Activated CD4-positive, alpha-beta T cell treated with anti-CD3 and anti-CD28 coated beads for 36 hours (primary cell): ENCODE results near the gene NPM3. TPM values are rescaled to one million over a fixed set of nuclear protein-coding genes. Genes with fewer than 3 reads are reported as not detected.
A peak's percentile ranks its signal among the peaks of the same experiment; 100 is the strongest.

Experiments
- ATAC-seq: fragments of 200-7000 bp; cut with Tn5 transposase; one replicate; pipeline ENCODE4 v1.10.0; 2021; ENCODE audit warnings: mild to moderate bottlenecking, moderate library complexity
- CTCF ChIA-PET: fragments of 350-600 bp; sonication (Branson Sonifier 250); formaldehyde crosslinking; loops from one replicate; lab custom pipeline; 2021; ENCODE audit warnings: antibody characterized with exemption; lab: Charles Lee
- POLR2A ChIA-PET: fragments of 350-600 bp; sonication (Branson Sonifier 250); formaldehyde crosslinking; loops from one replicate; lab custom pipeline; 2021; ENCODE audit warnings: antibody characterized with exemption, inconsistent platforms; lab: Charles Lee
- DNase-seq: peaks from one replicate; pipeline ENCODE4 v3.0.0-alpha.2; 2020
- H3K27ac Mint-ChIP-seq: one replicate; pipeline ENCODE4 v1.8.0; 2021; ENCODE audit warnings: mixed read lengths
- H3K27me3 Mint-ChIP-seq: one replicate; pipeline ENCODE4 v1.8.0; 2021; ENCODE audit warnings: mixed read lengths
- H3K36me3 Mint-ChIP-seq: one replicate; pipeline ENCODE4 v1.8.0; 2021; ENCODE audit warnings: low read depth, mixed read lengths
- H3K4me1 Mint-ChIP-seq: one replicate; pipeline ENCODE4 v1.8.0; 2021; ENCODE audit warnings: mixed read lengths
- H3K4me3 Mint-ChIP-seq: one replicate; pipeline ENCODE4 v1.8.0; 2021; ENCODE audit warnings: mild to moderate bottlenecking, moderate library complexity, mixed read lengths
- H3K9me3 Mint-ChIP-seq: one replicate; pipeline ENCODE4 v1.8.0; 2021; ENCODE audit warnings: low read depth, mixed read lengths
- intact Hi-C, 2 experiments: fragments of 100-400 bp; cut with DNase I in 1 of 2; cut with micrococcal nuclease in 1 of 2; formaldehyde crosslinking; loops; one replicate each; pipeline versions ENCODE4 v1.14.2 to v1.15.1; 2022 to 2024; cut with DNase I, micrococcal nuclease
- total RNA-seq, 2 experiments: library from RNA; stranded (reverse); gene quantifications; one replicate each; pipeline ENCODE4 v1.2.3, GENCODE V29; 2021

Gene NPM3
- total RNA-seq, 2 experiments from 2014 or later = 207 to 214 TPM

DNA sequence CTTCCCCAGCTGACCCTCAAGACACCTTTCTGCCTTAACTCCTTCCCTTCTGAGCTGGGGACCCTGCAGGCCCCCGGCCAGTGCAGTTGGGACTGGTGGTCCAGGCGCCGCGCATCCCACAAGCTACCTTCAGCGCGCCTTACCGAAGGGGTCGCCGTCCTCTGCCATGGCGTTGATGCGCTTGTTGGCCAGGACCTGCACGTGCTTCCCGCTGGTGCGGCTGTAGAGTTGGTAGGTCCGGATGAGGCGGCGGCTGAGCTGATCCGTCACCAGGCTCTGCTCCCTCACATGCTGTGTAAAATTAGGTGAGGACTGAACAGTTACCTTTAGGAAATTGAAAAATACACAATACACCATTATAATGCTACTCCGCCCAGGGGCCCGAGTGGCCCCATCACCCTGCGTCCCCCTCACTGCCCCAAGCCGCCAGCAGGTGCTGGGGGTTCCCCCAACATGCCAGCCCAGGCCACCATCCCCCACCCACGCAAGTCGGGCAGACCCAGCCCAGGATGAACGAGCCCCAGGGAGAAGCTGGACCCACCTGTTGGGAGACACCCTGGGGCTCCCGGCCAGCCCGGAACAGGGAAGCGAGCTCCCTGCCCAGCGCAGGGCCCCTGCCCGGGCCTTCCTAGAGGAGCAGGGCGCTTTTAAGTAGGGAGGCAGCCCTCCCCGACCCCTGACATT is 8.5 kb downstream of the NPM3 start:
- ATAC-seq = peak; percentile 12
- ChIA-PET CTCF (interaction anchor here (0.8 to 4.7 kb wide), 3 partner anchors 8 to 172 kb away, joined by 3 to 28 read pairs (median 16); partner anchors contain the start of gene NPM3), POLR2A (interaction anchor here (0.6 kb wide), 1 partner anchor 179 kb away, joined by 3 read pairs; no protein-coding TSS in a partner anchor)
- Mint-ChIP-seq H3K4me1 (peaks cover 24% of the 10 kb centered on the region), H3K36me3 (peaks cover 15% of the 10 kb centered on the region), H3K27me3 (peaks cover 55% of the 10 kb centered on the region), H3K4me3 (no peak overlapping the region), H3K9me3 (no peaks in the 10 kb centered on the region), H3K27ac (no peak overlapping the region)
- intact Hi-C loops = loop anchor here in 1 of 2 experiments (5.0 kb wide), 2 partner anchors 52 to 477 kb away; no protein-coding TSS in a partner anchor
- peak; percentile 35 for DNase-seq

DNA sequence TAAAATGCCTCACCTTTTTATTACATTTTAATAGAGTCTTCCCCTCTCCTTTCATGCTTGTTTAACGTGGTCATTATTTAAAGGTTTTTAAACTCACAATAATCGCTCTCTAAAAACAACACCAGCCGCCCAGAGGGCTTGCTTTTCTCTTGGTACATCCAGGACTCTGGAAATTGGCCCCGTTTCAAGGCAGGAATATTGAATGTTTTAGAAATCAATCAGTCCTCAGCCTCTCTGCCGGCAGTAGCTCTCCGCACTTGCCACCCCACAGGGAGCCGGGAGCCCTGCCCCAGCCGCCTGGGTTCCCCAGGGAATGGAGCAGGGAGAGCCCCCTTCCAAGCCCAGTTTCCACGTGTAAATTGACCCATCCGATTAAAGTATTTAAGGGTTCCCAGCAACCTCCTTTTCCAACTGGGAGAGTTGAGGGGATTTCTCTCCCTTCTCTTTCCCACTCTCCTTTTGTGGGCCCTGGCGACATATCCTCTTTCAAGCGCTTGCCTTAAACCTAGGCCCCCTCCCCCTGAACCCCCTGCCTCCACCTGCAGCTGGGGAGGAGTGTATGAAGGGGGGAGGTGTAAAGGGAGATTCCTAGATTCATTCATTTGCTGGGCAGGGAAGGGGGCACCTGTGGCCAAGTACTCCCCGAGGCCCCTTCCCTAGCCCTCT is 9.2 kb downstream of the NPM3 start:
- POLR2A ChIA-PET = interaction anchor here (0.8 kb wide), 1 partner anchor 9 kb away, joined by 3 read pairs; no protein-coding TSS in a partner anchor
- H3K4me3 Mint-ChIP-seq = no peak overlapping the region
- CTCF ChIA-PET = interaction anchor here (0.7 to 4.7 kb wide), 8 partner anchors 8 to 561 kb away, joined by 3 to 28 read pairs (median 4); partner anchors contain the start of gene NPM3
- DNase-seq (no peak), ATAC-seq (no peak)
- H3K4me1 Mint-ChIP-seq = peaks cover 17% of the 10 kb centered on the region
- H3K9me3 Mint-ChIP-seq = no peaks in the 10 kb centered on the region
- peaks cover 13% of the 10 kb centered on the region for H3K36me3 Mint-ChIP-seq
- no peak overlapping the region for H3K27ac Mint-ChIP-seq
- intact Hi-C loops = loop anchor here in 1 of 2 experiments (5.0 kb wide), 1 partner anchor 52 kb away; no protein-coding TSS in a partner anchor
- peaks cover 57% of the 10 kb centered on the region for H3K27me3 Mint-ChIP-seq

DNA sequence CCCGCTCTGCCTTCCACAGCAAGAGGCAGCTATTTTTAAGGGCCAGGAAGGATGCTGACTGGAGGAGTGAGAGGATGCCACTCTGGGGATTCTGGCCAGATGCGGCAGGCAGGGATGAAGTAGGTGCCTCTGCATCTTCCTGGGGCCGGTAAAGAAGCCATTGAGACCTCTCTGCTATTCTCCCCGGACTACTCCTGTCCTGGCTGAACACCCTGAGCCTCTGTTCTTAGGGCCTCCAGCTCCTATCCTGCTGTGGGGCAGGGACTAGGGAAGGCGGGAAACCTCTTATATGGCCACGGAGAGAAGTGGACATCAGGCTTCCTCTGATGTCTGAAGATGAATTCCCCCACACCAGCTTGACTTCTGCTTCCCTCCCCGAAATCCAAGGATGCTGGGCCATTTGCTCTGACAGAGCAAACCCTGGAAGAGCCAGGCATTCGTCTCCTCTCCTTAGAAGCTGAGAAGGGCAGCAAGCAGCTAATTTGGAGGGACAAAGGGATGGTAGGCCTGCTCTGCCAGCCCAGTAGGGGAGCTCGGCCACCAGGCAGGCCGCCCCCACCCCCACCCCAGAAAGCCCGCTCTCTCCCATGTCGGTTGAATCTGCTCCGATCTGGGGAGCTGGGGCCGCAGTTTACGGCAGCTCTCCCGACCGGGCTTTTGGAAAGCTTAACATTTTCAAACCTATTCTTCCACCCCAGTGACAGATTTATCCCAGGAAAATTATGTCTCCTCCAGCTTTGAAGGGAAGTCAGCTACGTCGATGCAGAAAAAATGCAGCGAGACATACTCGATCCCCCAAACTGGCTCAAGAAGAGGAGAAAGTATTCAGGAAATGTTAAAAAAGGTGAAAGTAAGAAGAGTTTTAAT is 10.1 kb downstream of the NPM3 start:
- Mint-ChIP-seq H3K9me3 (no peaks in the 10 kb centered on the region), H3K36me3 (peaks cover 9% of the 10 kb centered on the region), H3K4me1 (peaks cover 13% of the 10 kb centered on the region), H3K27me3 (peaks cover 53% of the 10 kb centered on the region), H3K27ac (no peak overlapping the region), H3K4me3 (no peak overlapping the region)
- ATAC-seq = no peak
- no peak for DNase-seq
- ChIA-PET CTCF (interaction anchor here (0.7 to 4.7 kb wide), 9 partner anchors 9 to 560 kb away, joined by 3 to 28 read pairs (median 4); partner anchors contain the start of gene NPM3), POLR2A (interaction anchor here (0.8 kb wide), 1 partner anchor 8 kb away, joined by 3 read pairs; no protein-coding TSS in a partner anchor)
- intact Hi-C loops = loop anchor here in 1 of 2 experiments (5.0 kb wide), 1 partner anchor 51 kb away; no protein-coding TSS in a partner anchor

DNA sequence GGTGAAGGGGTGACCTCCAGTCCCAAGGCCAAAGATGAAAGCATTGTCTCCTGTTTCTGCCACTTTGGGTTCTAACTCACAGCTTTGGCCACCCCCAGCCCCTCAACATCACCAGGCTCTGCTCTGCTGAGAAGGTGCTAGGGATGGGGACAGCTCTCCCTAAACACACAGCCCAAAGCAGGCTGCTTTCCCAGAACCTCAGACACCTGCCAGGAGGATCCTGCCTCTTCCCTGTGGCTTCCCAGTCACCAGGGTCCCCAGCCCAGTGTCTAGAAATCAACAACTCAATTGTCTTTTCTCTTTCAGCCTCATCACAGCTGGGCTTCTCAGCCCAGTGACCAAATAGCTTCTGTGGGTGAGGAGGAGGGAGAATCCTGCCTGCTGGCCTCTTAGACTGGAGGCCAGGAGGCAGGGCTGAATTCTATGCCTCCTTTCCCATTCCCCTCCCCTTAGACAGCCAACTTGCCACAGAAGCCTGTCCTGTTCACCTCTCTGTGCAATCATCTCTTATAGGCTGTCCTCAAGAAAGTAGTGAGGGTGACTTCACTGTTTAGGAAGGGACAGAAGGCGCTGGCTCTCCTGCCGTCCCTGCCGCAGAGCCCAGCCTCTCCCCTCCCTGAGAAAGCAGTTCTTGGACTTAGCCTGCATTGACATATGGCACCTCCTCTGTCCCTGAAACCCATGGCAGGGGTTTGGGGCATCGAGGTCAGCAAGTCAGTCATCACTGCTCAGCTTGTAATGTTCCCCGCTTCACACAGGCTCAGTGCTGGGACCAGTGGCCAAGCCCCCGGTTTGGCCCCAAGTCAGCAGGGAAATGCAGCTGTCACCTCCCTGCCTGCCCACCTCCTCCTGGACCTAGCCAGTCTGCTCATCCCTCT is 11.0 kb downstream of the NPM3 start:
- Mint-ChIP-seq H3K9me3 (no peaks in the 10 kb centered on the region), H3K4me3 (no peak overlapping the region), H3K4me1 (peaks cover 10% of the 10 kb centered on the region), H3K36me3 (peaks cover under 1% of the 10 kb centered on the region), H3K27ac (no peak overlapping the region), H3K27me3 (peaks cover 44% of the 10 kb centered on the region)
- no peak for DNase-seq
- ATAC-seq = no peak
- CTCF ChIA-PET = interaction anchor here (1.0 to 4.7 kb wide), 5 partner anchors 10 to 170 kb away, joined by 4 to 28 read pairs (median 4); partner anchors contain the start of gene NPM3
- intact Hi-C loops = loop anchor here in 1 of 2 experiments (5.0 kb wide), 1 partner anchor 50 kb away; no protein-coding TSS in a partner anchor
- POLR2A ChIA-PET = interaction anchor here (0.6 kb wide), 1 partner anchor 38 kb away, joined by 6 read pairs; no protein-coding TSS in a partner anchor

DNA sequence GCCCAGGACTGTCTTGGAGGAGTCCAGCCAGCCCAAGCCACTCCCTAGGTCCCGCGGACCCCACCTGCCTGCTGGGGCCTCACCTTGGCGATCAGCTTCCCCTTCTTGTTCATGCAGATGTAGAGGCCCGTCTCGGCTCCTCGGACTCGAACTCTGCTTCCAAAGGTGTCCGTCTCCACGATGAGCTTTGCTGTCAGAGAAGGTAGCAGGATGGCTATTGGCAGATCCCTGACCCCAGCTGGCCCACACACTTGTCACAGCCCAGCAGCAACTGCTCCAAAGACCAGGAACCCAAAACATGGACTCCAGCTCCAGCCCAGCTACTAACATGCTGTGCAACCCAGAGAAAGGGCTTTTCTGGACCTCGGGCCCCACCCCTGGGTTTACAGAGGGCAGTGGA is 11.9 kb downstream of the NPM3 start:
- H3K27me3 Mint-ChIP-seq = peaks cover 43% of the 10 kb centered on the region
- H3K9me3 Mint-ChIP-seq = no peaks in the 10 kb centered on the region
- ATAC-seq (no peak), DNase-seq (no peak)
- ChIA-PET CTCF (interaction anchor here (1.0 to 4.7 kb wide), 3 partner anchors 11 to 169 kb away, joined by 4 to 28 read pairs (median 16); partner anchors contain the start of gene NPM3), POLR2A (interaction anchor here (0.6 kb wide), 1 partner anchor 37 kb away, joined by 6 read pairs; no protein-coding TSS in a partner anchor)
- H3K4me3 Mint-ChIP-seq = no peak overlapping the region
- H3K4me1 Mint-ChIP-seq = peaks cover 6% of the 10 kb centered on the region
- H3K27ac Mint-ChIP-seq = no peak overlapping the region
- intact Hi-C loops = loop anchor here in 1 of 2 experiments (5.0 kb wide), 1 partner anchor 49 kb away; no protein-coding TSS in a partner anchor
- H3K36me3 Mint-ChIP-seq = no peaks in the 10 kb centered on the region

DNA sequence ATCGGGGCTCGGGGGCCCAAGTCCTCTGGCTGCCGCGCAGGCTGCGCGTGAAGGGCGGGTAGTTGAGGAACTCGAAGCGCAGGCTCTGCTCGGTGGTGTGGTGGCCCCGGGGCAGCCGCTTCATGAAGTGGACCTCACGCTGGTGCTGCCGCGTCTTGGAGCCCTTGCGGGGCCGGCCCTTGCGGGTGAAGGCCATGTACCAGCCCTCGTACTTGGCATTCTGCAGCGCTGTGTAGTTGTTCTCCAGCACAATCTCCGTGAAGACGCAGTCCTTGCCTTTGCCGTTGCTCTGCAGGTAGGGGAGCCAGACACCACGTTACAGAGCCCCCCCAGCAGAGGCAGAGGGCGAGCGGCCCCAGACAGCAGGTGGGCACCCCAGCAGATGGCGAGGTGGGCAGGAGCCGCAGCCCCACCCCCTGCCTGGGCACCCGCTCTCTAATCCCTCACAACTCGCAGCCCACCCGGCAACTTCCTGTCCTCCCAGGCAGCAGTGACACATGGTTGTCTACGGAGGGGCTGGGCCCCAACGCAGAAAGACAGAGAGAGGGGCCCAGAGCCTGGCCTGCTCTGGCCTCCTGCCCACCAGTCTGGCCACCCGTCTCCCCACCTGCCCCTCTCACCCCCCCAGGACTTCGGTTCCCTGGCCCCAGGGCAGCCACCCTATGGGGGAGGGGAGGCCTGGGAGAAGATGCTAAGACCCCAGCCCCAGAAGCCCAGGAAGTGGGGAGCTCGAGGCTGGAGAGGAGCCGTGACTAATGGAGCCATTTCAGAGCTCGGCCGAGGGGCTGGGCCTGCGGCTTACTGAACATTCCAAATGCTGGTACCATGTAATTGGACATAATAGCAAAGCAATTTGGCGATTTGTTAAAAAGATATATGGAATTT is 12.7 kb downstream of the NPM3 start:
- Mint-ChIP-seq H3K4me1 (peaks cover 6% of the 10 kb centered on the region), H3K4me3 (no peak overlapping the region), H3K27ac (no peak overlapping the region), H3K36me3 (no peaks in the 10 kb centered on the region), H3K27me3 (peaks cover 47% of the 10 kb centered on the region), H3K9me3 (no peaks in the 10 kb centered on the region)
- ATAC-seq (no peak), DNase-seq (no peak)
- CTCF ChIA-PET = interaction anchor here (1.0 to 4.7 kb wide), 3 partner anchors 12 to 168 kb away, joined by 4 to 28 read pairs (median 16); partner anchors contain the start of gene NPM3
- intact Hi-C loops = loop anchor here in 1 of 2 experiments (5.0 kb wide), 1 partner anchor 48 kb away; no protein-coding TSS in a partner anchor
- POLR2A ChIA-PET = no interaction called here

DNA sequence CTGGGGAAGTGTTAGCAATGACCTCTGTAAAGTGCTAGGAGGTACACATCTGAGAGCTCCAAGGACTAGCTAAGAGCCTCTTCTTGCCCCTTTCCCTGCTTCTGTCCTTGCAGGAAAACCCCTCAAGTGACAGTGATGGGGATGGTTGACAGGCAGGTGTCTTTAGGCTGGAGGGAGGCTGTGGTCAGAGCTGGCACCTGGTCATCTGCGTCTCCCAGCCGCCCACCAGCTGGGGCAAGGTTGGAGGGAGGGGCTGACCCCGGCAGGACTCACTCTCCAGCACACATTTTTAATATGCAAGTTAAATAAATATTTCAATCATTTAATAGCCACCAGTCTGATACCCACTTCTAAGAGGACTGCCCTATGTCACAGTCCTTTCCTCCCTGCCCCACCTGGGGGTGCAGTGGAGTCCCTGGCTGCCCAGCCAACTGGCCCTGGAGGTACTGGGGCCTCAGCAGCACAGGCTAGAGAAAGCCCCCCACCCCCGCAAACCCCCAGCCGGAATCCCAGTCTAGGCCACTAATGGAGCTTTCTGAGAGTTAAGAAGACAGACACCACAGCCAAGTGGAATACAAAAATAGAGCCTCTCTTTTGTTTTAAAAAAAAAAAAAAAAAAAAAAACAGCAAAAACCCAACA is 13.6 kb downstream of the NPM3 start:
- Mint-ChIP-seq H3K9me3 (no peaks in the 10 kb centered on the region), H3K27ac (no peak overlapping the region), H3K27me3 (peaks cover 47% of the 10 kb centered on the region), H3K4me1 (peaks cover 5% of the 10 kb centered on the region), H3K36me3 (no peaks in the 10 kb centered on the region), H3K4me3 (no peak overlapping the region)
- no peak for DNase-seq
- intact Hi-C loops = loop anchor here in 1 of 2 experiments (5.0 kb wide), 1 partner anchor 47 kb away; no protein-coding TSS in a partner anchor
- POLR2A ChIA-PET = no interaction called here
- CTCF ChIA-PET = interaction anchor here (1.8 to 2.2 kb wide), 2 partner anchors 12 to 167 kb away, joined by 8 to 10 read pairs; no protein-coding TSS in a partner anchor
- ATAC-seq = no peak

DNA sequence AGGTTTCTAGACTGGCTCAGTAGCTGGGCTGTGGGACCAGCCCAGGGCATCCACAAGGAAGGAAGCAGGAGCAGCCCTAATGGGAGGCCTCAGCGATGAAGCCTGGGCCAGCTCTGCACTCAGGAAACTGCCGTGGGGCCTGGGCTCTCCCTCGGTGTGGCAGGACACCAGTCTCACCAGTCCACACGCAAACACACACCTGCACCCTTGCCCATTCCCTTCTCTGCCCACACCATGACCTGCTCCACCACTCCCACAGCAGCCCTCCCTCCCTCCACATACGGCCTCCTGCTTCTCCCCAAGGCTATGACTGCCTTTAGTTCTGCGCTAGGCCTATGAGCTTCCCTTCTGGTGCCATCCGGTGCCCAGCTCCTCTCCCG is 14.5 kb downstream of the NPM3 start:
- H3K9me3 Mint-ChIP-seq = no peaks in the 10 kb centered on the region
- ChIA-PET POLR2A (no interaction called here), CTCF (interaction anchor here (0.6 to 2.2 kb wide), 3 partner anchors 13 to 646 kb away, joined by 3 to 10 read pairs (median 8); no protein-coding TSS in a partner anchor)
- peaks cover 40% of the 10 kb centered on the region for H3K27me3 Mint-ChIP-seq
- intact Hi-C loops = no loop called here
- H3K4me1 Mint-ChIP-seq = peaks cover 3% of the 10 kb centered on the region
- H3K36me3 Mint-ChIP-seq = no peaks in the 10 kb centered on the region
- no peak for DNase-seq
- no peak for ATAC-seq
- H3K27ac Mint-ChIP-seq = no peak overlapping the region
- H3K4me3 Mint-ChIP-seq = no peak overlapping the region
